Kidney glomerular epithelial cell (primary cell): ENCODE data around the gene DUS1L.

ENCODE experiments used
- DNase-seq: peaks from one replicate; lab custom pipeline; 2025; lab: John Stamatoyannopoulos, UW

The DUS1L gene

DNA sequence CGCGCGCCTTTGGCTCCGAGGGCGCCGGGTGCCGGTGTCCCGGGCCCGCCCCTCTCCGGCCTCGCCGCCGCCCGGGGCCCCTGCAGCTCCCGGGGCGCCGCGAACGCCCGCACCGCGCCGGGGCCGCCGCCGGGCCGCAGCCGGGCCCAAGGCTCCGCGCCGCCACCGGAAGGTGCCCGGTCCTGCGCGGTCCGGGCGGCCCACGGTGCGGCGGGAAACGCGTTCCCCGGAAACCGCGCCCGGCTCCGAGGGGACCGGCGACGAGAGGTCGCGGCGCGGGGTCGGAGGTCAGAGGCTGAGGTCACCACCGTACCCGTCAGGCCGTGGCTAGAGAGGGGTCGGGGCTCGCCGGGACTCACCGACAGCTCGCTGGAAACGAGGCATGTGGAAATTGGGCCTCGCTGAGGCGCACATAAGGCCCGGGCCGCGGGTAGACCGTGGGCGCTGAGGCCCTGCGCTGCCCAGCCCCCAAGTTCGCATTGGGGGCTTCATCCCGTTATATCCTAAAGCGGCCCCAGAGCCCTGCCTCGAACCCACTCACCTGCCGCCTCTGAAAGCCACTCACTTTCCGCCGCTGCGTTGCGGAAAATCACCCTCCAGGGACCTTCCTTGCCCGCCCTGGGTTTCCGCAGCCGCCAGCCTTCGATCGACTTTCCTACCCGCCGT, at the start of gene DUS1L:
DUS1L (minus strand) TSS at position 167 of the 666 bp plus-strand sequence. CDS start 745 bp downstream, outside the sequence.
- DNase-seq: no peak

DNA sequence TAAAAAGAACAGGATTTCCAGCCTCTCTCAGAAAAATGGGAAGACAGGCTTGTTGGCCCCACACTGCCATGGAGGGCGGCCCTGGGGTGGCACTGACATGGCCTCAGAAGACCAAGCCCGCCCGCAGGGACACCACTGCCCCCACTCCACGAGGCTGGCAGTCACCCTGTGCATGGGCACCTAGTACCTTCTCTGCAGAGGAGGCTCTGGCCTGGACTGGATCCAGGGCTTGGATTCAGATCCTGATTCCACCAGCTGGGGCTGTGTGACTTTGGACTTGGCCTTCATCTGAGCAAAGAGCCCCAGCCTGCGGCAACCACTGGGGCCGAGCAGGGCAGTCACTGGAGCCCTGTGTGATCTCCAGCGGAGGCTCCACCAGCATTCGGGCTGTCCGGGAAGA, 49.3 kb upstream of the DUS1L start:
- DNase-seq: no peak

DNA sequence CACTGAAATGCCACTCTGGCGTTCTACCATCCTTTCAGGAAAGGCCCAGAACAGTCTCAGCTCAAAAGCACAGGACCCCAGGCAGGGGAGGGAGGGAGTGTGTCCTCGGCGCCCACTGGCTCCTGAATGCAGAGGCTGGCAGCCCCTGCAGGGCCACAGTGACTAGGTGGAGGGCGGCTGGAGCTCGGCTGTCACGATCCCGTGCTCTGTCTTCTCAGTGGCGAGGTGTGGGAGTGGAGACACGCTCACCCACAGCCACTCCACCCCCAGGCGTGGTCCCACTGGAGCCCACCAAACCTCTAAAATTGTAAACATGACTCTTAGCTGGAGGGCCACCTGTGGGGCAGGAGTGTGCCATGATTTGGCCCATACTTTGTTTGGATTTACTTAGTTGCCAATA, 48.8 kb upstream of the DUS1L start:
- no peak for DNase-seq

DNA sequence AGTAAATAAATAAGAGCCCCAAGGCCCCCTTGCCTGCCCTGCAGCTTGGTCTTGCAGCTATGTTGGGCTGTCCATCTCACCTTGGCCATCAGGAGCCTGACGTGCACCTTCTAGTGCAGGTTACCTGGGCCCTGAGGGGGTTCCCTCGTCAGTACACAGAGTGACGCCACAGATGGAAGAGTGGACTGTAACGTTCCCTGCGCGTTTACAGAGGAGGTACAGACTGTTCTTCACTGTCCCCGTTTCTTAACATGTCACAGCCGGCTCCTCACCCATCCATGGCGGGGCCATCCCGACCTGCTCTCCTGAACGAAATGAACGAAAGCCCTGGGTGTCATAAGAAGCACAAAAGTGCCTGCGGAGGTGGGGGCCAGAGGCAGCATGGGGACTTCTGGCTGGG, 48.3 kb upstream of the DUS1L start:
- no peak for DNase-seq

DNA sequence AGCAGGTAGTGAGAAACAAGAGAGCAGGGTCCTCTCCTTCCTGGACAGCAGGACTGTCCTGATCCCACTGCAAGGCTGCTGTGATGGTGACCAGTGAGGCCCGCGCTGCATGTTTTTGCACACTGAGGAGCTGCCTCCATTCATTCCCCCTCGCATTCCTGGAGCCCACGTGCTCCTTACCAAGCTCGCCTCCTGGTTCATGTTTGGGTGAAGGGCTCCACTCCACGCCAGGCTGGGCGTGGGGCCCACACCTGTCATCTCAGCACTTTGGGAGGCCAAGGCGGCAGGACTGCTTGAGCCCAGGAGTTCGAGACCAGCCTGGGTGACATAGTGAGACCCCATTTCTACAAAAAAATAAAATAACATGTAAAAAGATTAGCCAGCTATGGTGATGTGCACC, 47.8 kb upstream of the DUS1L start:
- DNase-seq: no peak

DNA sequence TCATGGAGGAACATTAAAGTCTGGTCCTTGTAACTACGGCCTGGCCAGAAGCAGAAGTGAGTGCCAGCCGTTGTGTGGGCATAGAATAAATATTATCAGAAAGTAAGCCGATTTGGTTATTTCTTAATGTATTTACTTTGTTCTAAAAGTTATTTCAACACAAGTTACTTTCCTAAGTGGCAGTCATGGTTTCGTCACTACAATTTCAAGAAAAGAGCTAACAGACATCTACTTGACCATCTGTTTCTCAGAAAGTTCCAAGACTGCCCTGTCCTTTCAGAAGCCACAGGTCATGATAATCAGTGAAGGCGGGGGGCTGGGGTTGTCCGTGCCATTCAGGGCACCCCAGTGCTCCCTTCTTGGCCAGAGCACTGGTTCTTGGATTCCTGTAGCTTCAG, 47.3 kb upstream of the DUS1L start:
- no peak for DNase-seq

DNA sequence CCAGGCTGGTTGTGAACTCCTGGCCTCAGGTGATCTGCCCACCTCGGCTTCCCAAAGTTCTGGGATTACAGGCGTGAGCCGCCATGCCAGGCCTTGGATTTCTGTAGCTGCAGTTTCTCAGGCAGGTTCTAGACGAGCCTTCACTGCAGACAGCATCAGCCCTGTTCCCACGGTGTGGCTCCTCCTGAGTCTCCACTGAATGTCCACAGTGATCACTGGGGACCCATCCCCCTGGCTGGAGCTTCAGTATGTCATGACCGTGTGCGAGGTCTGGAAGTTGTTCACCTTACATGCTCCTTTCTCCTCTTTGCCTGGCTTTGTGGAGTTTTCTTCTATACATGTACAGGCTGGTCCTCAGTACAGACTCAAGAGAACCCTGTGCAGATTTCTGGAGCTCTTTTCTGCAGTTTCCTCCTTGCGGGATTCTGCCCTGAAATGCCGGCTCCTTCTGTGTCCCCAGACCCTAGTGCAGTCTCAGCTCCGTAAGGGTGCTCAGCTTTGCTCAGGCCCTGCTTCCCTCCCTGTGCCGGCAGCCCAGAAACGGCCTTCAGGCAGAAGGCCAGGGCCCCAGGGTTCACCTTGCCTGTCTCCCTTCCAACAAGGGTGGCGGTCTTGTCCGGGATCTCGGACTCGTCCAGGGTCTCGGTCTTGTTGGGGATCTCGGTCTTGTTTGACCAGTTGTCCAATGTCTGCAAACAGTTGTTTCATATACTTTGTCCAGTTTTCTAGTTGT, 46.7 kb upstream of the DUS1L start:
- DNase-seq: no peak

DNA sequence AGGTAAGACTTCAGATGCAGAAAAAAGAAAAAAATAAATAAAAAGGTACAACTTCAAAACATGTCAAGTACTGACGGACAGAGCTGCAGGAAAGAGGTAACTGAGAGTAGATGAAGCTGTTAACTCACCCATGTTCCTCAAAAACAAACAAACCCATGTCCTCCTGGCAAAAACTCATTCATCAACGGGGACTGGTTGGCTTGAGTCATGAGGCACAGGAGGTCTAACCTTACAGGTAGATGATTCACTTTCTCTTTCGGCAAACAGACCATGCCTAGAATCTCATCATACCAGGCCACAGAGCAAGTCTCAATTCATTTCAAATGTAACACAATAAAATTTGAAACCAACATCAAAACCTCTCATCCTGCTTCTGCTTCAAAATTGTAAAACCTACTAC, 44.7 kb upstream of the DUS1L start:
- peak; percentile 17 for DNase-seq

DNA sequence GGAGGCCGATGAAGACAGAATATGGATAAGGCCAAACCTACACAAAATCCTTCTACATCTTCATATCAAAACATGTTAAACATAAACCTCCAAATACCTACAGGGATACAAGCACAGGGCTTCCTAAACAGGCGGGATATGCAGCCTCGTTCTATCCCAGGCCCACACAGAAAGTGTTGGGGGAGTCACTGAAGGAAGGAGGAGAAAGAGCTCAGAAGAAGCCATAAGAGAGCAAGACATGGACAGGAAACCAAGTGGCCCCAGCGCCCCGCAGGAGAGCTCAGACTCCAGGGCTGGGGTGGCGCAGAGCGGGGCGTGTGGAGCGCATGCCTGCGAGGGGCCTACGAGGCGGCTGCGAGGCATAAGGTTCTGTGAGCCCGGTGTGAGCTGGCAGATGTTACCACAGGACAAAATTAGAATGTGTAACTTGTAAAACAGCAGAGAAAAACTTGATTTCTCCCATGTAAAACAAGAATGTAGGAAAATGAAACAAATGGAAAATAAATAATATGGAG, 43.4 kb upstream of the DUS1L start:
- DNase-seq: no peak

DNA sequence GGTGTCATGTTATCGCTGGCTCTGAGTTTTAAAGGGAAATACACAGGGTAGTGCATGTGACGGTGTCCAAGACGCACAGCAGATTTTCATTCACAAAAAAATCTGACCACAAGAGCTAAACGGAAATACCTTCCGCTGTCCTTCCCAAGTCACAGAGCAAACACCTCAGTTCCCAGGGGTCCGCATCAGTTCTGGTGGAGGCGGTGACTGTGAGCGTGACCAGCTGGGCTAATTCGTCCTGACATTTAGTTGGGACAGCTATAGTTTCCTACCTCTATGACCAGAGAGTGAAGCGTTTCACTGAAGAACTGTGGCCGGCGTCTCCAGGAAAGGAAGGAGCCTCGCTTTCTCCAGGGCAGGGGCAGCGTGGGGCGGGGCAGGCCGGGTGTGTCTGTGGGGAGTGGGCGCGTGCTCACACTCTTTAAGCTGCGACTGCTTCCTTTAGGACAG, 42.9 kb upstream of the DUS1L start:
- no peak for DNase-seq

DNA sequence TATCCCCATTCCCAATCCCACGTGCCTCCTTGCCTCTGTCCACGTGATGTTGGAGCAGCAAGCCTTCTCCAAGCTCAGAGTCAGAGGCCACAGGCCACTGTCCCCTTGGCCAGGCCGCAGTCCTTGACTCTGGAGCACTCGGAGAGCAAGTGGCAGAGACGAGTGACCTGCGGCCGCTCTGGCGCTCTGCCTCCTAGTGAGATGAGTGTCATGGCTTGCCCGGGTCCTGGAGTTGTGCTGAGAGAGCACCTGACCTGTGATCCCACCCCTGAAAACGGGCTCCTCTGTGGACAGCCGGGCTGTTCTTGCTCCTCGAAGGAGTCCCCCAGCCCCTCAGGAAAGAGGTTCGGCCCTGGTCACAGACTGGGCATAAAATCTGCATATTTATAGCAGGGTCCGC, 42.4 kb upstream of the DUS1L start:
- no peak for DNase-seq

DNA sequence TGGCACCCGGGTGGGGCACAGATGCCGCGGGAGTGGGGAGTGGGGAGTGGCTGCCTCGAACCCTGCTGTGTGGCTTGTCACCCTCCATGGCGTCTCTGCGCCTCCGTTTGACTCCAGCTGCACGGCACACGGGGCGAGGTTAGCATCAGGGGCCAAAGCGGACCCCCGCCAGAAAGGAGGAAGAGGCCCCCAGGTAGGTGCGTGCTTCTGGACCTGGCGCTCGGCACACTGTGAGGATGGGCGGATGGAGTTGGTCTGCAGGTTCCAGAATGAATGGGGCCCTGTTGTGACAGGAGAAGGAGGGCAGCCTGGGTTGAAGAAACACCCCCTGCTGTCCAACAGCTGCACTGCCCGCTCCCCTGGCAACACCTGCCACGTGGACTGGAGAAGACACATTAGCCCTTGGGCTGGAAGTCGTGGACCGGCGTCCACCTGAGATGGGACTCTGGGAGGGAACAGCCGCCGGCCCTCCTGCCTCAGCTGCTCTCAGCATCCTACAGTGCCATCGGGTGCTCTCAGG, 41.8 kb upstream of the DUS1L start:
- DNase-seq: no peak

DNA sequence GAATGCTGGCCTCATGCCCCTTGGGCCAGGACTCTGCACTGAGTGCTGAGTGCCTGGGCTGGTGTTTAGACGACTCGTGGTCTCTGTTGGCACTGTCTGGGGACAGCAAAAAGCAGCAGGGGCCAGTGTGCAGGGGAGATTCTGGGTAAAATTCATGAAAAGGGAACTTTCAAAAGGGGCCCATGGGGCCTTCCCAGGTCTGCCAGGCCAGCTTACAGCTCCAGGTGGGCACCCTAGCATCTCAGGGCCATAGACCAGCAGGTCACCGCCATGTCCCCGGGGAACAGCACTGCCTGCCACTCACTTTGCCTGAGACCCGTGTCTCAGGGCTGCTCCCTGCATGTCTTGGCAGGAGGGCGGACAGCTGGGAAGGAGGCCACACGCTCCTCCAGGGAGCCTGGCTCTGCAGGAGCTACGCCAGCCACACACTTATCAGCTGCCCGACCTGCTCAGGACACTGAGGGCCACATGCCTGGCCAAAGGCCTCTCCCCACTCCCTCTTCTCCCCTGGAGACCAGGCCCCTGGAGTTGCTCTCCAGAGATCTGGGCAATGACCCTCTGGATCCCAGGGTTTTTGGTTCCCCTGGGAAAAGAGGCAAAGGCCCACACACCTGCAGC, 41.2 kb upstream of the DUS1L start:
- DNase-seq: no peak

DNA sequence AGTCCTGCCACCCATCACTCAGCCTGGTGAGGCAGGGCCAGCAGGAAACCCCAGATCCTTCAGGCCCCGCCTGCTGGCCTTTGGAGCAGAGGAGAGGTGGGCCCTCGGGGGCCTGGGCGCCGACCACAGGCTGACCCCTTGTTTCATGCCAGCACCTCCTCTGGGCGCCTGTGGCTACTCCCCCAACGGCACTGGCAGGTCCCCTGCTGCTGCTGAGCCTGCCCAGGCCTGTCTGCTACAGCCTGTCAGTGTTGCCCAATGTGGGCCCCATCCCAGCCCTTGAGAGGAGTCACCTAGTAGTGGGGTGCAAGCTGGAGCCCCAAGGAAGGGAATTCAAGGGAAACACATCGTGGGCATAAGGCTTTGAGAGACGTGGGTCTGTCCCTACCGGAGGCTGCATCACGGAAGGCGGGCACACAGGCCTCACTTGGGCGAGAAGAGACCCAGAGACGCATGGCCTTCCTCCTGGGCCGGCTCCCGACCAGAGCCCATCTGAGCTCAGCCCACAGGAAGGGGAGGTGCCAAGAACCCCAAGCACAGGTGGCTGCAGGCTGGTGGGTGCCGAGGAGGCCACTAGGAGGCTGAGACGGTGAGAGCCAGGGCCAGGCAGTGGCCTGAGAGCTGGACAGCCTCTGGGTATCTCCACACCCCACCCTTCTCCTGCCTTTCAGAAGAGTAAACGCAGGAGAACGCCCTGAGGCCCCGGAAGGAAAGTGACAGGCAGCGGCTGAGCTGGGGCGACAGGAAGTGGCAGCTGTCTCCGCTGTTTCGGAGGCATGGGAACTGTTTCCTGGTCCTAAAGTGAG, 40.5 kb upstream of the DUS1L start:
- DNase-seq: peak; percentile 13

DNA sequence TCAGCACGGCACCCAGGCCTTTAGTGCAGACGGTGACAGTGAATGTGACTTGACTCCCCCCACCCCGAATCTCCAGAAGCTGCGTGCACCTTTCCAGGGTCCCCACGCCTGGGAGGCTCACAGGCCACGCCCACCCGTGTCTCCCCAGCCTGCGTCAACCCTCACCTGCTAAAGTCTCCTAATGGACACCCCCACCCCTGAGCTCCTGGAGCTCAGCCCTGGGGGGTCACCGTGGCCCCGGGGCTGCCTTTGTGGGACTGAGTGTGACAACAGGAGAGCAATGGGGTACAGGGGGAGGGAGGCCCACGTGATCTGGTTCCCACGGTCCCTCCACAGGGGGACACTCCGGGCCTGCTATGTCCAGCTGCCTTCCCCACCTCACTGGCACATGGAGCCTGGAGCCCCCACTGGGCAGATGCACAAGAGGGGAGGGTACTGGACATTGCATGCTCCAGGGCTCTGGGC, 39.8 kb upstream of the DUS1L start:
- no peak for DNase-seq

DNA sequence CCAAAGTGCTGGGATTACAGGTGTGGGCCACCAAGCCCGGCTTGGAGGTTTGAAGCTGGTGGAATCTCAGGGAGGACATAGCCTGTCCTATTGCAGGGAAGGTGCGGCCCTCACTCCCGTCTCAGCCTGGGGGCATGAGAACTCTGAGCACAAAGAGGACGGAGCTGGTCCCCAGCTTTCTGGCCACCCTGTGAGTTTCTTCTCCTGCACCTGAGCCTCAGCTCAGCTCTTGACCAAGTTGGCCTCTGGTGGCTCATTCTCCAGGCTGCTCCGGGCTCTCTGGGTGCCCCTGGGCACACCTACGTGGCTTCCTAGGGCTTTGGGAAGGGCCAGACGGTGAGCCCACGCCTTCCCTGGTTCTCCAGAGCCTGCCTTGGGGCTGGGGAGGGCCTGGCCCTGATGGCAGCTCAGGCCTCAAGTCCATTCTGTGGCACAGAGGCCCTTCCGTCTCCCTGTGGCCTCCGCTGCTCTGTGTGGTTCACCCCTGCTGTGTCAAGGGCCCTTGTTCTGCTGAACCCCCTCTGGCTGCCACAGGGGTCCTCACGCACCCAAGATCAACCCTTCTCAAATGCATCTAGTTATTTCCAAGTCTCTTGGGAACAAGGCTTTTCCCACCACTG, 39.3 kb upstream of the DUS1L start:
- no peak for DNase-seq

DNA sequence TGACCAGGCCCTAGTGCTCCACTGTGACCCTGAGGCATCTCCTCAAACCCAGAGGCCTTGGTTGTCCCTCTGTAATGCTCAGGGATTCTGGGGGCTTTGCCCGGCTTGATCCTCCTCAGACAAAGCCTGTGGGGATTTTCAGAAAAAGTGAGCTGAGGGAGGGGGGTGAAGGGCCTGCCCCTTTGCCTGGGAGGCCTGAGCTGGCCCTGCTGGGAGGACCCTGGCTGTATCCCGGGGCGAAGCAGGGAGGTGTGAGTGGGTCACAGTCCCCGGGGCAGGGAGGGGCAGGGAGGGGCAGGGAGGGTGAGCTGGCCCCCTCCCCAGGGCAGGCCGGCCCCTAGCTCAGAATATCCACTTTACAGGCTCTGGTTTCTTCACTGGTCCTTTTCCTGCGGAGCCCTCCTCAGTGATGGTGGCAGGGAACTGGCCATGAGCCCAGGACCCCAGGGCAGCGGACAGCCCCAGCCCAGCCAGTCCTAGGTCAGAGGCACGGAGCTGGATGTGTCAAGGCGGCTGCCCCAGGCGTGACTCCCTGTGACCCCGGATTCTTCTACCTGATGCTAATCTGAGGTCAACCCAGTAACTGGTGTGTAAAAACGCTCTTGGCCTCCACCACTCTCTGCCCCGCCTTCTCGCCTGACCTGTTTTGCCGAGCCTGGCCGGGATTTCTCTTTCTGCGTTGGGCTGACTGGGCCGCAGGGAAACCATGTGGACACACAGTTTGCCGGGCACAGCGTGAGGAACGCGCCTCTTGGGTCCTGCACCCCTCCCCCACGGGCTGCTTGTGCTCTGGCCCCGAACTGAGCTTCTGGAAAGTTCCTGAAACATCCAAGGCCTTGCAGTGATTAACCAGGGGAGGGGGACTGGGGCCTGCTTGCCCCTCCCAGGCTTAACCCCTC, 38.2 kb upstream of the DUS1L start:
- DNase-seq: no peak

DNA sequence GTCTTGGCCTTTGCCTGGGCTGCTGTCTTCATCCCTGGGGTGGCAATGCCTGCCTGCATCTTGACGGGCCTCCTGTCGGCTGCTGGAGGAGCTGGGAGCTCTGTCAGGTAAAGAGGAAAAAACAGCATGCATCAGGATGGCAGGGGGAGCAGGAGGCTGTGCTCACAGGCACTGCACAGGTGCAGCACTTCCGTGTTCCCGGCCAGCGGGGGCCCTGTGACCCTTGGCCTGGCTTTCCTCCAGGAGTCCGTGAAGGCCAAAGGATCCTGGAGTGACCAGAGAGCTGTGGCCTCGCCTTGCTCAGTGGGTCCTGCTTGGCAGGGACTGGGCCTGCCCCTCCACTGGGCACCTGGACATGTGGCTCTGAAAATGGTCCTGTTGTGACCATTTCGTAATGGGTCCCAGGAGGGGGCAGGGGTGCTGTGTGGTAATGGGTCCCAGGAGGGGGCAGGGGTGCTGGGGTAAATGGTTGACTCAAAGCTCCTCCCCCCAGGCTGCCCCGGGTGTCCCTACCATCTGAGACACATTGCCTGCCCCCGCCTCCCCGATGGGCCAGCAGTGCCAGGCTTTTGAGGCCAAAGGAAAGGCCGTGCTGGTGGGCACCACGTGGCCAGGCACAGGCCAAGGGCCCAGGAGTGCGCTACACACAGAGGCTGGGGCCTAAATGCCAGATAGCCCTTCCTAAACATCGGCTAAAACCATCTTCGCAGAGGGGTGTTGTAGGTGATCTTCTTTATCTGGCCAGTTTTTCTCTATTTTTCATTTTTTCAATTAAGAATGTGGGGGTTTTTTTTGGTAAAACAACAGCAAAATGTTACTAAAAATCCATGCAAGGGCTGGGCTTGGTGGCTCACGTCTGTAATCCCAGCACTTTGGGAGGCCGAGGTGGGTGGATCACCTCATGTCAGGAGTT, 36.4 kb upstream of the DUS1L start:
- DNase-seq: no peak

DNA sequence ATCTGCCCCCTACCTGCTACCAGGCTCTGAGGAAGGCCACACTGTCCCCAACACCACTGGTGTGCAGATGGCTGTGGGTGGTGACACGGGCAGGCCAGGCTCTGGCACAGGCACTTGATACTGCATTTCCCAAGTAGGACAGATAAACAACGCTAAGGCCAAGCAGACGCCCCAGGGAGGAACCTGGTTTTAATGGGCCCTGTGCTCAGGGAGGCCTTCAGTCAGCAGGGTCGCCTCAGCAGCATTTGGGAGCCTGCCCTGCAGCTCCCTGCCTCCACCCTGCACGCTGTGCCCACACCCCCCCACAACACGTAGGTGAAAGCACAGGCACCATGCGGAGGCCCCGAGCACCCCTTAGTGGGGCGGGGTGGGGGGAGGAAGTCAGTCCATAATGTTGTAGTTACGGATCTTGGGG, 35.7 kb upstream of the DUS1L start:
- no peak for DNase-seq
